ENCODE data around the gene PWWP2B. TPM values are rescaled to one million over a fixed set of nuclear protein-coding genes. Genes with fewer than 3 reads are reported as not detected.

PWWP2B gene
- total RNA-seq, 1 donor from 2014 or later, result 24.3 TPM

GRCh38 chr10:132363921-132364593 is 32.9 kb upstream of the PWWP2B start:
- H3K27me3 Mint-ChIP-seq, result no peaks in the 10 kb centered on the region
- no peak for TF ChIP-seq CTCF (IDR thresholded peaks at IDR 0.05; ENCODE audit: unreplicated experiment)
- DNase-seq (ENCODE audit: low spot score, unreplicated experiment), result no peak
- no peak overlapping the region for H3K4me3 Mint-ChIP-seq (ENCODE audit: low read depth)
- no peaks in the 10 kb centered on the region for H3K4me1 Mint-ChIP-seq (ENCODE audit: low read depth)
- peaks cover 30% of the 10 kb centered on the region for H3K36me3 Mint-ChIP-seq (ENCODE audit: insufficient read depth)
- H3K27ac Mint-ChIP-seq, result no peak overlapping the region
- H3K9me3 Mint-ChIP-seq (ENCODE audit: low read depth), result no peaks in the 10 kb centered on the region

GRCh38 chr10:132364594-132364970 is 32.4 kb upstream of the PWWP2B start:
- H3K9me3 Mint-ChIP-seq (ENCODE audit: low read depth), result no peaks in the 10 kb centered on the region
- DNase-seq (ENCODE audit: low spot score, unreplicated experiment), result no peak
- peak overlapping the region; percentile 56 for H3K27ac Mint-ChIP-seq

GRCh38 chr10:132365102-132365501 is 31.9 kb upstream of the PWWP2B start:
- no peak overlapping the region for H3K4me3 Mint-ChIP-seq (ENCODE audit: low read depth)
- H3K27me3 Mint-ChIP-seq, result no peaks in the 10 kb centered on the region
- H3K36me3 Mint-ChIP-seq (ENCODE audit: insufficient read depth), result peaks cover 33% of the 10 kb centered on the region
- H3K4me1 Mint-ChIP-seq (ENCODE audit: low read depth), result no peaks in the 10 kb centered on the region
- no peak for TF ChIP-seq CTCF (IDR thresholded peaks at IDR 0.05; ENCODE audit: unreplicated experiment)
- no peaks in the 10 kb centered on the region for H3K9me3 Mint-ChIP-seq (ENCODE audit: low read depth)
- no peak for DNase-seq (ENCODE audit: low spot score, unreplicated experiment)
- H3K27ac Mint-ChIP-seq, result peak overlapping the region; percentile 56

More at GRCh38 chr10:132364594-132364970, 32.4 kb upstream of the PWWP2B start:
- no peaks in the 10 kb centered on the region for H3K27me3 Mint-ChIP-seq
- peaks cover 33% of the 10 kb centered on the region for H3K36me3 Mint-ChIP-seq (ENCODE audit: insufficient read depth)
- H3K4me1 Mint-ChIP-seq (ENCODE audit: low read depth), result no peaks in the 10 kb centered on the region
- no peak for TF ChIP-seq CTCF (IDR thresholded peaks at IDR 0.05; ENCODE audit: unreplicated experiment)
- H3K4me3 Mint-ChIP-seq (ENCODE audit: low read depth), result no peak overlapping the region

GRCh38 chr10:132366006-132366405 is 31.0 kb upstream of the PWWP2B start:
- no peaks in the 10 kb centered on the region for H3K4me1 Mint-ChIP-seq (ENCODE audit: low read depth)
- TF ChIP-seq CTCF (IDR thresholded peaks at IDR 0.05; ENCODE audit: unreplicated experiment), result no peak
- H3K4me3 Mint-ChIP-seq (ENCODE audit: low read depth), result no peak overlapping the region
- H3K27ac Mint-ChIP-seq, result no peak overlapping the region
- H3K27me3 Mint-ChIP-seq, result no peaks in the 10 kb centered on the region
- H3K9me3 Mint-ChIP-seq (ENCODE audit: low read depth), result no peaks in the 10 kb centered on the region
- H3K36me3 Mint-ChIP-seq (ENCODE audit: insufficient read depth), result peaks cover 33% of the 10 kb centered on the region
- DNase-seq (ENCODE audit: low spot score, unreplicated experiment), result no peak

- Mint-ChIP-seq H3K9me3 (ENCODE audit: low read depth) (no peaks in the 10 kb centered on the region), H3K27me3 (no peaks in the 10 kb centered on the region), H3K36me3 (ENCODE audit: insufficient read depth) (peaks cover 33% of the 10 kb centered on the region), H3K4me1 (ENCODE audit: low read depth) (no peaks in the 10 kb centered on the region), H3K4me3 (ENCODE audit: low read depth) (no peak overlapping the region), H3K27ac (no peak overlapping the region)
- no peak for TF ChIP-seq CTCF (IDR thresholded peaks at IDR 0.05; ENCODE audit: unreplicated experiment)
- no peak for DNase-seq (ENCODE audit: low spot score, unreplicated experiment)
These were observed 30.5 kb upstream of the PWWP2B start for GRCh38 chr10:132366499-132366898.
